Measurements from ENCODE around the gene PPP1R2.

GRCh38 chr3:195537995-195538394 is 5.1 kb downstream of the PPP1R2 start:
- TF ChIP-seq CTCF (IDR thresholded peaks at IDR 0.05) (no peak), POLR2A (IDR thresholded peaks at IDR 0.05) (no peak)

Measured in esophagus squamous epithelium (tissue), 4 donors.